NCI-H2029 treated with DMSO at 0.1 percent for 48 hours (cell line): Measurements from ENCODE around the gene LPGAT1.

Experiments
- DNase-seq: peaks from one replicate; lab custom pipeline; 2025; lab: John Stamatoyannopoulos, UW

The LPGAT1 gene

DNA sequence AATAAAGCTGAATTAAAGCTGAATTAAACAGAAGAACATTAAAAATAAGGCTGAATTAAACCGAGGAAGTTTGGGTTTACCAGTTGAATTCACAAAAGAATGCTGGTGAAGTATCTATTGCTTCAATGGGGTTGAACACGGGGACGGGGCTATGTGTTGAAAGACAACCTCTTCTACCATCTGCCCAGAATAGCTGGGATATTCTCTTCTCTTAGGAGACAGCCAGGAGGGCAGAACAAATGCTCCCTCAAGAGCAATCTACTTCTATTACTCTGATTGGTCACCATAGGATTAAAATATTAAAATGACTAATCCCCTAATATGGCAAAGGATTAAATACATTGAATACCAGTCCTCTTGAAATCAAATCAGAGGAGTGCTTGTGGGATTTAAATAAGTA is 68.4 kb downstream of the LPGAT1 start:
- no peak for DNase-seq

DNA sequence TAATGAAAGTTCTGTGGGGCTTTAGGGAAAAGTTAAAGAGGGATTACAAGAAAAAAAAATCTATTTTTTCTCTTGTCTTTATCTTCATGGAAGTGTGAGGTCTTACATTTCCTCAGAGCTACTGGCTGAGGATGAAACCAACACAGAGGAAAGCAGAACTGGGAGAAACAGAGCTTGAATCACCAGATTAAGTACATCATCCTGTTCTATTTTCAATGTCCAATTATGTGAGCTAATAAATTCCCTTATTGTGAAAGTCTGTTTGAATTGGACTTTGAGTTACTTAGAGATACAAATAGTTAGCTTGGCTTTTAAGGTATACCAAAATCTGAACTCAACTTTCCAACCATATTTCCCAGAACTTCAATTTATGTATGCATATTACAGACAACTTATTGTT is 69.2 kb downstream of the LPGAT1 start:
- DNase-seq, result no peak

DNA sequence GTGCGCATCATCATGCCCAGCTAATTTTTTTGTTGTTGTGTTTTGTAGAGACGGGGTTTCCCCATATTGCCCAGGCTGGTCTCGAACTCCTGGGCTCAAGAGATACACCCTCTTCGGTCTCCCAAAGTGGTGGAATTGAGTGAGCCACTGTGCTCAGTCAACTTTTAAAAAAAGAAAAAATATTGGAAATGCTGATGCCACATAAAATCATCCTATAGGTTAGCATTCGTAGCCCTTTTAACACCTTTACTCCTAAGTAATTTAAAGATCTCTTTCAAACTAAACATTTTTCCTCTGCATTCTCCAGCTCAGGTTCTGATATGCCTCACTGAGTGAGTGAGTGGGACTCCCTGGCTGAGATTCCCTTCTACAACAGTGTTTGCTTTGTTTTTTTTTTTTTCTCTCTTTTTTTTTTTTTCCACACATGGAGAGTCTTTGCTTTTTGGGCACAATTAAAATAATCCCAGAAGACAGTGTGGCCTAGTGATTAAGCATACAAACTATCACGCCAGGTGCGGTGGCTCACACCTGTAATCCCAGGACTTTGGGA is 74.0 kb downstream of the LPGAT1 start:
- no peak for DNase-seq

DNA sequence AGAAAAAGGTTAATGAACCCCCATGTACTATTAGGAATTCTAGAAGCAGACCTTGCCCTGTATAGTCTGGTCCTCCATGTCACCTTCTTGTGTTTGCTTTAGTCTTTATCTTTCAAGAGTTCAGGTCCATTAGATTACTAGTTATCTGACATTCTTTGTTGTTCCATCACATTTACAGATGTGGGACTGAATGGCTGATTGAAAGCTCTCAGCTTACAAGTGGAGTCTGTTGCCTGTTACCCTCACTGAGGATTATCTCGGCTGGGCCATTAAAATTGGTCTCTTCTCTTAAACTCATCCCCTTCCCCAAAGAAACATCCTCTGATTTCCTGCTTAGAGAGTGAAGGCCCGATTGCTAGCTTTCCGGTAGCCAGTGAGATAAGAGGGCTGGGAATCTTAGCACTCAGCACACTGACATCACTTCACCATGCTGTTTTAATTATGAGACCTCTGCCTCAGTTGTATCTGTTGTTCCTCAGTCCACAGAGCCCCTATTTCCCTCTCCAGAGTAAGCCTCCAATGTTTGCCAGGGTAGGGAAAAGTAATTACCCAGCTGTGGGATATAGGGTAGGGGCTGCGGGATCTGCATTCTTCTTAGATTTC is 76.8 kb downstream of the LPGAT1 start:
- no peak for DNase-seq

DNA sequence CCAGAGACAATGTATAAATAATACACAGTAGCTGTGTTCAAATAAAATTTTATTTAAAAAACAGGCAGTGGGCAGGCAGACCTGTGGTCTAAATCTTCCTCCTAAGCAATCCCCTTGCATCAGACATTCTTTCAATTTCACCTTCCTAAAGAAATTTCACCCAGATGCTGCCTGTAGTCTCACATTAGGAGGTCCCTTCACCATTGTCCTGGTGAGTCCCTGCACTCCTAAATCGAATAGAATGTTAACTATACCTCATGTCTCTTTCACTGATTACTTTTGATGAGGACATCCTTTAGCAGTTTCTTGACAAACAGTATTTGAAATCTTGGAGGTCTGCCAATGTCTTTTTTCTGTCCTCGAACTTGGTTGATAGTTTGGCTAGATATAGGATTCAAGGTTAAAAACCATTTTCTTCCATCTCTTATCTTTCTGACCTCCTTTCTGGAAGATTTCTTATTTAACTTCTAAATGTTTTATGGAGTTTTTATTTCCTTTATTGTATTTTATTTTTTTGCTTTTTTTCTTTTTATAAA is 77.5 kb downstream of the LPGAT1 start:
- no peak for DNase-seq

DNA sequence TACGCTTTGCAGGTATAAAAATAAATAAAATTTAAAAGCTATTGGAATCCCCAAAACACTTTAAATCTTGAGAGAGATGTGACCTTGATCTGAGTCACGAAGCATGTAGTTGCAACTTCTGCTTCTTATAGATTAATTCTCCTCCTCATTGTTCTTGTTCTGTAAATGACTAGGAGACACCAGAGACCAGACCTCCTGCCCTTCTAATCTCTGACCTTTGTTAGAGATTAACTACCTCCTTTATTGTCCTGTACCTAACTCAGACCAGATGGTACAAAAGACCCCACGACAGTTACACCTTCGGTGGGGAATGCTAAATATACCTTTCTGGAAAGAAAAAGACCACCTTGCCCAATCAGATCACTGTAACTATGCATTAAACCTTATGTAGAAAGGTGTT is 78.2 kb downstream of the LPGAT1 start:
- DNase-seq, result no peak

DNA sequence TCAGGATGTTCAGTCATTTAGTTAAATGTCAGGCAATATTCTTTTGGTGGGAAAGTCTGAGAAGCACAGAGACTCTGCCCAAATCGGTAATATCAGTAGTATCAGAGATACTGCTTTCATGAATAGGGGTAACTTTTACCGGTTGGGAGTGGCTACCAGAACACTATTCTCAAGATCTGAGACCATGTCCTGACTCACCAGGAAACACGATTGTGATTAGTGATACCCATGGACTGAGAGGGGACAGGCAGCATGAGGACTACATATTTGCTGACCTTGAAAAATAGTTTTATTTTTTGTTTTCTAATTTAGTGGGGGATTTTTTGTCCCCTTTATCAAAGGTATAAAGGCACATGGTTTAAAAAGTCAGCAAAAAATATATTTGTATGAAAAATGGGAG is 79.1 kb downstream of the LPGAT1 start:
- DNase-seq, result no peak

DNA sequence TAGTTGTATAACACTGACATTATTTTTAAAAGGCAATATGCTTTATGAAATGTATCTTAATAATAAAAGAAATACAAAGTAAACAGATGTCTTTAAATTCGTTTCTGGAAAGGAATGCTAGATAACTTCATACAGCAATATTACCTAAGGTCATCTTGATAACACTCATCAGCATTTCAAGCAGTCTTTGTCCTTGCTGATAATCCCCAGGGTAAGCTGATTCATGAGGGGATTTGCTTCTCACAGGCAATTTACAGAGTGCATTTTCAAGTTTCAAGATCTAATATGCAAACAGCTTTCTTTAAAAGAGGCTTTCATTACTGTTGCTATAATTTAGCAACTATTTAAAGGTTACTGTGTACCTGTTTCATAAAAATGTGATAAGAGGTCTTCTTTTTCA is 80.0 kb downstream of the LPGAT1 start:
- DNase-seq, result no peak

DNA sequence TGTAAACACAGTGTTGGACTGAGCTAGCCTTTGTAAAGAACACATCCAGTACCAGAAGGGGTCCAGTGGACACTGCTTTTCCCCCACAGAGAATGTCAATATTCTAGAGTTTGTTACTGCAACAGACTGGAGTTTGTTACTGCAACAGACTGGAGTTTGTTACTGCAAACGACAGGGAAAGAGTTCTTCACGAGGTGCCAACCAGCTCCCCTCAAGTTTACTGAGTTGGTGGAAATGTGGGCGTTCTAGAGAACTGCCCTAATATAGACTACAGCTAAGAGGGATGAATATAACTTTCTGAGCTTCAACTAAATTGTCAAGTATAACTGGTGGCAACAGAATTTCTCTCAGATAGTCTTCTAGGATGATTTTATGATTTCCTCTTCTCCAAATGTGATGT is 81.3 kb downstream of the LPGAT1 start:
- no peak for DNase-seq

DNA sequence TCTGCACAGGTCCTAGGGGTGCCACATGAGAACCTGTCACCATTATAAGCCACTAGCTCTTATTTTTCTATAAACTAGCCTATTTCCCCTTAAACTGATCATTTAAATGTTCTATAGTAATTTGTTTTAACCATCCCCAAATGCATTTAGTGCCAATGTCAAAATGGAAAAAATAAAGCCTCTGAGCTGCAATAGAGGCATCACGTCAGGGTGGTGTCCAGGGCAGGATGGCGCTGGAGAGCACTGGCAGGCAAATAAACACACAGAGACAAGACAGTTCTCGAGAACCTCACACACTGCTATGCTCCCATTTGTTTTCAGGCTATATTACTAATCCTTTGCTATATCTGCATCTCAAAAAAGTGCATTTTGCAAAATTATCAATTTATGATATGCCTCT is 81.8 kb downstream of the LPGAT1 start:
- no peak for DNase-seq

DNA sequence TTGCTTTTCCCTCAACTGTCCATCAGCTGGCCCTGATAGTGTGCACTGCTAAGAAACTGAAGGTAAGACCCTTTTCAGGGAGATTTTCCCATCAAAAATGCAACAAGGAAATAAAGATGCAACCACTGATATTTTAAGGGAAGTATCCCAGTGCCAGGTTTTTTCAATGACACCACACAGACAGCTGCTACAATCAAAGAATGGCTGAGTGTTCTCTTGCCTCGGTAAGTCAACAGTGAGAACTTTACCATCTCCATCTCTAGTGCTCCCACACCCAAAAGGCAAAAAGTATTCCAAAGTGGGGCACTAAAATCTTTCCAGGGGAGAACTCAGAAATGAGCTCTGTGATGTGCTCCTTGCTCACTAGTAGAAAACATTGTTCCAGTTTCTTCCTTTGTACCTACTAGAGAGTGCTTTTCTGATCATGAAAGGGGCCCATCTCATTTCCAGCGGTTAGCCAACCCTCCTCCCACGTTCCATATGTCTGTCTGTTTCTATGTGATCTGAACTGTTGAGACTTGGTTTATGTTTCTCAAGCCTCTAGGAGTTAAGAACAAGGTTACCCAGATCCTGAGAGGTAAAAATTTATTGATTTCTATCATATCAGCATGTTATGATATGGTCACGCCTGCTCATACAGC is 87.6 kb downstream of the LPGAT1 start:
- DNase-seq, result no peak

DNA sequence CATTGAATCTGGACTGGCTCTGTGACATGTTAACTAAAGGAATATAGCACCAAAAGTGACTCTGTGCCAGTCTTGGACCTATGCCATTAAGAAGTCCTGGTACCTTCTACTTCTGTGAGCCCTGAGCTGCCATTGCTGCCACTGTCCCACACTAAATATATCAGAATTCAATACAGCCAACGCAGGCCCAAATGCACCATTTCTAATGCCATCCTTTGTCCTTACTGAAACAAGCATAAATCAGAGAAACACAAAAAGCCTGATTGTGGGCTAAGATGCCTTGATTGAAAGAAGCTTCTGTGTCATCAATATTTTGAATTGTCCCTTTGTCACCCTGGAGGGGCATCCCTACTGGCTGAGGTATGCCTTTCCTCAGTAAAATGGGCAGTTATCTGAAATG is 88.3 kb downstream of the LPGAT1 start:
- DNase-seq, result no peak

DNA sequence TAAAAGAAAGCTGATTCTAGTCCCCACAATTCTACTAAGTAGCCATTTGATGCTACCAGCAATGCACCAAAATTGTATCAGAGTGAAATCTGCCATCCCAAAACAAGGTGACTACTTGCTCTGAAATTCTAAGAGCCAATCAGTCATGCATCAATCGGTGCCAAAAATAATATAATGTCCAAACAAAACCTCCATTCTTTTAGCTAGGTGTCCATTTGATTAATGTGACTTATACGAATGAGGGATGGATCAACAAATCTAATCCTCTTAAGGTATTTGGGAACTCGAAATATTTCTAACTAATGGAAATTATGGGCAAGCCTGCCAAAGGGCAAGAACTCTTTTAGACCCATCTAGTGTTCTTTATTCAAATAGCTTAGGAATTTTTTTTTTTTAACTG is 88.8 kb downstream of the LPGAT1 start:
- no peak for DNase-seq

DNA sequence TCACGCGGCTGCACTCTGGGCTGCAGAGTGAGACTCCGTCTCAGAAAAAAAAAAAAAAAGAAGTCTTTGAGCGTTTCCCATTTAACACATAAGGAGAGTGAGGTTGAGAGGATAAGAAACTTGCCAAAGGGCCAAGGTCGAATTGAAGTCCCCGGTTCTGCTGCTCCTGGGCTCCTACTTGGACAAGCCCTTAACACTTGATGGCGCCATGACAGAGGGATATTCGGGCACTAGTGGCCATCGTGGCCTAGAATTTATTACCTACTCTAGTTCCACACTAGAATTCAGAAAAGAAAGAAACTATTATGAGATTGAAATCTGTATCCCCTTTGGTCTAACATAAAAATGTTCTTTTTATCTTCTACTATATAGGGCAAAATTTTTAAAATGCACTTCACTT is 89.4 kb downstream of the LPGAT1 start:
- DNase-seq, result no peak

DNA sequence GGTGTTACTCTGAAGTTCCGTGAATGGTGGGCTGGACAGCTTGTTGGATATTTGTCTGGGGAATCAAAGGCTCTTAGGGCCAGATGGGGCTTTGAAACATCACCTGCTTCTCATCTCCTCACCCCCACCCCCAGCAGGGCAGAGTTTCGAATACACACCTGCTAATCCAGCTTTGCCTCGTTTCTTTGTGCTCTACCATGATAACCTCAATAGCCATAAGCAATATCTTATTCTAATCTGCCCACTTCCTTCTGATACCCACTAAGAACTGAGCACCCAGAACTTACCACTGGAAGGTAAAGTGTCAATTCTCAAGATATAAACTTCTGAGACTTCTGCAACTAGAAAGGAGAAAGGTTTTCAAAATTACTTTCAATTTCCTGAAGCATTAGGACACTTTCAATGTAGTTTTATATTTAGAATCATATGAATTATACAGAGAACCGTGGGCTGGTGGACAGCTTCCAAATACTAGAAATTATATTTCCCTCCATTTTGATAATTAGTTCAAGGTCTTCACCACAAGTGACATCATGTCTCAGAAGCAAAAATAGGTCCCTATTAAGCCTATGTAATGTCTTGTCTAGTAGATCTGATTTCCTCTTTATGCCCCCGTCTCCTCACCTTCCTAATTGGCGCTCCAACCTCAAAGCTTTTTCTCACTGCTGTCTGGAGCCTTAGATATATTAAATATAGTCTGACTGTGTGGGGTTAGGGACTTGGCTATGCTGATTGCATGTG is 90.7 kb downstream of the LPGAT1 start:
- no peak for DNase-seq

DNA sequence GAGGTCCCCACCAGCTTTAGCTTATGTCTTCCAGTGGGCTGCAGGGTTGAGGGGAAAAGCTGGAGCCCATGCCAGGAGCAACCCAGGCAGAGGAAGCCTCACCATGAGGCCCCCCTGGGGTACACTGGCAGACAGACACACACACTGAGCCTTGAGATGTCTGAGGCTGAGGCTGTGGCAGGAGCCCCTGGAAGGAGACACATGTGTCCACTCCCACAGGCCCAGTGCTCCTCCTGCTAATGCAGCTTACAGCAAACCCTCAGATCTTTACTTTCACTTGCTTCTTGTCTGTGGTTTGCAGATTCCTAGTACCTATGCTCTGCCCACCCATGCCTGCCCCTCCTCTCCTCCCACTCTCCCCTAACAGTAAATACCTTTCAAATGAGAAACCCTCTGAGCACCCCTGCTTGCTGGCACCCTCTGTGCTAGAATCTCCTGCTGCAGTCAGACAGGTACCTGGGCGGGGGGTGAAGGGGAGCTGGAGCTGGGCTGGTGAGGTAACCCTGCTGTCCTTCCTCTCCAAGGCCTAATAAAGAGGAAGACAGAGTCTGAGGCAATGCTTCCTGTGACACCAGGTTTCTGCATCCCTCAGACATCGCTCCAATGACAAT is 91.8 kb downstream of the LPGAT1 start:
- DNase-seq, result no peak

DNA sequence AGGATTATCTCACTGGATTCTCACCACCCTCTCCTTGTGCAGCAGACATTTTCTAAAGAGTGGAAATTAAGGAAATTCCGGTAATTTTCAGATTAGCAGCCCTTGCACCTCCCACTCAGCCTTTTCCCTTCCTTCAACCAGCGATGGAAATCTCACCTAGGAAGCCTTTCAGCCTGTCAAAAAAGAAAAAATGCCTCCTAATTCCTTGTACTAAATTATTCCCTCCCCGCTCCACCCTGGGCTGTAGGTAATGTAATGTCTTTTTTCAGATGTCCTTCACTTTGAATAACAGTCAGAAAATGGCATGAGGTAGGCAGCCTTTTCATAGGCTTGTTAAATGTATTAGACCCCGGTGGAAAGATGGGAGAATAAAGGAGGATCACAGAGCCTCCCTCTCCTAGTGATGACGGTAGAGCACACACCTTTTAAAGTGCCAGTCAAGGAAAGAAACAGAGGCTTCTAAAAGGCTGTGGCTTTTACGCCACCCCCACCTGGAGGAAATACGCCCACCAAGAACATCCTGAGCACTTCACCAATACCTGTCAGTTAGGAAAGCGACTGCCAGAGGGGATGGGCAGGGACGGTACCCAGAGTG is 92.4 kb downstream of the LPGAT1 start:
- no peak for DNase-seq

DNA sequence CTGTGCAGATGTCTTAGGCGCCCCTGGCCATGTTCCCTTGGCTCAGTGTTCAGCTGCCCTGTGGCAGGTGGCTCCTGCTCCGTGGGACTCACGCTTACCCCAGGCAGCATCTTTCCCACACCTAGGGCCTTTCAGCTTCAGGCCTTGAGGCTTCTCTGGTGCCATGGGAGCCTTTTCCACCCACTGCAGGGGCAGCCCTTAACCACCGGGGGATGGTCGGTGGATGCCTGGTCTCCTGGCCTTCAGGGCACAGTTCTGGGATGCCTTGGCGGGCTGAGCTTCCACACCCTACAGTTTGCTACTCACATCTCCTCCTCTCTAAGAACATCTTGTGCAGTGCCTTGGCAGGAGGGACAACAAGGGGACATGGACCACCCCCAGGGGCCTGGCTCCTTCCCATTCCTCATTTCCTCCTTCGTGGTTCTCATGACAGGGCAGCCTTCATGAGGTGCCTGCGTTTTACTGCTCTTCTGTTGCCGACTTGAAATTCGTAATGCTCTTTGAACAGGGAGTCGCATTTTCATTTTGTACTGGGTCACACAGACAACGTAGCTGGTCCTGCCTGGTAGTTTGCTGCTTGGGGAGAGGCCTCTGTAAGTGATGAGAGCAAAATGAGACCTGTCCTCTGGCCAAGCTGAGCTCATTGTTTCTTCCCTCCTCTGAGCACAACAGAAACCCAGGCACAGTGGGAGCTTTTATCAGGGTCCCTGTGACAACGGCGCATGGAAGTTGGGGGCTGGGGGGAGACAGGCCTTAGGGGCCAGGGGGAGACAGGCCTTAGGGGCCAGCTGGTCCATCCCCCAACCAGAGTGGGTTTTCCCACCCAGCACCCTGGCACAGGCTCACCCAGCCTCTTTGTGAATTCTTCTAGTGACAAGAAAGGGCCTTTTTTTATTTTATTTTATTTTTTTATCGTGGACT is 93.2 kb downstream of the LPGAT1 start:
- DNase-seq, result no peak

DNA sequence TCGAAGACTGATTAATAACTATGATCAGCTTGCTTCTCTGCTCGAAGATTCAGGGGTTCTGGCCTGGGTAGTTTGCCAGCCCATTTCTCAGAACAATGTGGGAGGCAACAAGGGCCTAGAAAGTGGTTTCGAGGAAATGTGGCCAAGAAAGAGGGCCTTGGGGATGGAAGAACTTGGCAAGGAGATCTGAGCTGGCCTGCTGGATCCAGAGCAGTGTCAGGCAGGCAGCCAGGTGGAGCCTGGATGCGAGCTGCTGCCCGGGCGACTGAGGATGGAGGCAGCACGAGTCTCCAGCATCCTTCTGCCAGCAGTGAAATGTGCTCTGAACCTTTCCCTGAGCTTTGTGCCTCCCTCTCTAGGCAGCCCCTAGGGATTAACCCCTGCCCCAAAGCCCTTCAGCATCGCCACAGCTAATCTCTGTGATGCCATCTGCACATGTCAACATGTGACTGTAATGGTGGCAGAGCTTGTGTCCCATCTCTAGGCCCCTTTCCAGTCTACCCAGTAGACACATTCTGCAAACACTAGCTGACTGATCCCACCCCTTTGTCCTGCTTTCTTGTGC is 94.1 kb downstream of the LPGAT1 start:
- DNase-seq, result no peak
